Gastrocnemius medialis (tissue), 4 donors: ENCODE data around the gene CEPT1.

Experiments used
- CTCF ChIP-seq, 5 experiments: fragments of 450-650 bp in 3 of 5; fragments of 200-600 bp in 2 of 5; sonication (generic) in 2 of 5; IDR thresholded peaks in 4 of 5; conservative IDR thresholded peaks in 1 of 5; 1 replicate in 4 of 5; 2 replicates in 1 of 5; pipeline ENCODE4 v1.5.1; 2016 to 2019; ENCODE audit warnings: antibody characterized with exemption in 5 of 5, mild to moderate bottlenecking in 3 of 5, moderate library complexity in 3 of 5
- POLR2A ChIP-seq, 2 donors: fragments of 450-650 bp; IDR thresholded peaks; one replicate each; pipeline ENCODE4 v1.6.1; 2017; ENCODE audit warnings: antibody characterized with exemption in 2 of 2, mild to moderate bottlenecking in 2 of 2, moderate library complexity in 2 of 2

- TF ChIP-seq CTCF (IDR thresholded peaks at IDR 0.05 in 4 of 5, conservative IDR thresholded peaks at IDR 0.05 in 1 of 5) (no peak), POLR2A (IDR thresholded peaks at IDR 0.05) (no peak)
Measured at GRCh38 chr1:111197598-111198284, 57.7 kb downstream of the CEPT1 start.
